ENCODE data around the gene CCNY.
A peak's percentile ranks its signal among the peaks of the same experiment; 100 is the strongest.
"Not testable (repeated sequence)": the region's sequence is repeated elsewhere in the genome, so short reads cannot be mapped to it uniquely, and the experiment has no call there.

CCNY gene

GRCh38 chr10:35535136-35535535 is 198.8 kb downstream of the CCNY start:
- DNase-seq = no peak

DNA sequence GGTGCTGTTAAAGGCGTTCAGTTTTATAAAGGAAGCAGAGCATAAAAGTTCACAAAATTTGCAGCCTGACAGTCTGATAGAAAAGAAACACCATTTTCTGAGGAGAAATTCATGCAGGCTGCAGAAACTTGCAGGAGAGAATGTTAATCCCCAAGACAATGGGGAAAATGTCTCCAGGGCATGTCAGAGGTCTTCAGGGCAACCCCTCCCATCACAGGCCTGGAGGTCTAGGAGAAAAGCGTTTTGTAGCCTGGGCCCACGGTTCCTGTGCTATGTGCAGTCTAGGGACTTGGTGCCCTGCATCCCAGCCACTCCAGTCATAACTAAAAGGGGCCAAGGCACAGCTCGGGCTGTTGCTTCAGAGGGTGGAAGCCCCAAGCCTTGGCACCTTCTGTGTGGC is 200.5 kb downstream of the CCNY start:
- DNase-seq = no peak

- DNase-seq = not testable (repeated sequence)
Observed at GRCh38 chr10:35537925-35538324, 201.6 kb downstream of the CCNY start.

DNA sequence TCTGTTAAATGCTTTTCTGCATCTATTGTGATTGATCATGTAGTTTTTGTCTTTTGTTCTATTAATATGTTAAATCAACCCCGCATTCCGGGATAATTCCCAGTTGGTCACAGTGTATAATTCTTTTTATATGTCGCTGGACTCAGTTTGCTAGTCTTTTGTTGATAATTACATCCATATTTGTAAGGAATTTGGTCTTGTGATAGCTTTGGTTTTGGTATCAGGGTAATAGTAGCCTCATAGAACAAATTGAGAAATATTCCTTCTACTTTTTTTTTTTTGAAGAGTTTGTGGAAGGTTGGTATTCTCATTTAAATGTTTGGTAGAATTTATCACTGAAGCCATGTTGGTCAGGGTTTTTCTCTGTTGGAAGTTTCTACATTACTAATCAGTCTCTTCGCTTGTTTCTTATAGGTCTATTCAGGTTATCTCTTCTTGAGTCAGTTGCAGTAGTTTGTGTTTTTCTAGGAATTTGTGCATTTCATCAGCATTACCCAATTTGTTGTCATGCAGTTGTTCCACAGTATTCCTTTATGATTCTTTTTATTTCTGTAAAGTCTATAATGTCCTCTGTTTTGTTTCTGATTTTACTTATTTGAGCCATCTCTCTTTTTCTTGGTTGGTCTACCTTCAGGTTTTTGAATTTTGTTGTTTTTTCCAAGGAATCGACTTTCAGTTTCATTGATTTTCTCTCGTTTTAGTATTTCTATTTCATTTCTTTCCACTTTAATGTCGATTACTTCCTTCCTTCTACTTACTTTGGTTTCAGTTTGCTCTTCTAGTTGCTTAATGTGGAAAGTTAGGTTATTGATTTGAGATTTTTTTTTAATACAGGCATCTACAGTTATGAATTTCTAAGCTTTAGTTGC is 204.2 kb downstream of the CCNY start:
- no peak for DNase-seq

GRCh38 chr10:35541720-35542119 is 205.4 kb downstream of the CCNY start:
- no peak for DNase-seq

- DNase-seq = no peak
Observed at GRCh38 chr10:35542303-35542702, 206.0 kb downstream of the CCNY start.

DNA sequence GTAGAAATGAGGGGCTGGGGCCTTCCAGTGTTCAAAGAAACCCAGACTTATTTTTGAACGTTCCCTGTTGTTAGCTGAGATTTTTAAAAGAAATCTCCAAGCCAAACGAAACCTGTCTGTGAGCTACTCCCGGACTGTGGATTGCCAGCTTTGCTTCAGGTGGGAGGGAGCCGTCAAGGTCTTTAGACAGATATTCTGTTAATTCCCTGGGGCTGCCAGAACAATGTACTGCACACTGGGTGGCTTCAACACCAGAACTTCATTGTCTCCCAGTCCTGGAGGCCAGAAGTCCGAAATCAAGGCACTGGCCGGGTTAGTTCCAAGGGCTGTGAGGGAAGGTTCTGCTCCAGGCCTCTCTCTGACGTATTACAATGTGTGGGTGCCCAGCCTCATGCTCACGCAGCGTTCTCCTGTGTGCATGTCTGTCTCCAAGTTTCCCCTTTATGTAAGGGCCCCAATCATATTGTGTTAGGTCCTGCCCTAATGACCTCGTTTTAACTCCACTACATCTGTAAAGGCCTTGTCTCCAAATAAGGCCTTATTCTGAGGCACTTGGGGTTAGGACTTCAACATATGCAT is 208.9 kb downstream of the CCNY start:
- no peak for DNase-seq

DNA sequence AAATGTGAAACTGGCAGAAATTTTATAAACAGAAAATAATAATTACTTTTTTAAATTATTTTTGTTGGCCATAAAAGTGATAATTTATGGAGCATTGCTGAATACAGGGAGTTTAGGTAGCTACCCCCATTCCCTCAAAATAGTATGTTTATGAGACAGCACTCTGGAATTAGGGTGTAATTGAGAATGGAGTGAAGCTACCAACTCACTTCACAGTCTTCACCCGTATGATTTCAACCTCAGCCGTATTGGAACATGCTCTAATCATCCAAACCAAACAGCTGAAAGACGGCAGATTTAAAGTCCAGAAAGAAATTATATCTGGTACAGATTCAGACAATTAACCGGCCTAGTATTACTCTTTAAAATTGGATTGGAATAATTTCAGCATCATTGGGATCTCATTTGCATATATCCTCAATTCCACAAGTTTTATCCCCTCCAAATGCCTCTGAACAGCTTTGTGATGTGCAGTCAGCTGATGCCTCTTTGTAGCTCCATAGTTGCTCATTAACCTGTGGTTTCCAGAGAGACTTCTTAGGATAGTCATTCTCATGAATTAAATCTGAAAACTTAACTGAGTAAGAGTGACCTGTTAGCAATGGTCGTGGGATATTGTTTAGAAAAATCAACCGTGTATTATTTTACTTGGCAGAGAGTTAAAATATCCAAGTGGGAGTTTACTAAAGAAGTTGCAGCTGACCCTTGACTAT is 209.7 kb downstream of the CCNY start:
- DNase-seq = no peak

DNA sequence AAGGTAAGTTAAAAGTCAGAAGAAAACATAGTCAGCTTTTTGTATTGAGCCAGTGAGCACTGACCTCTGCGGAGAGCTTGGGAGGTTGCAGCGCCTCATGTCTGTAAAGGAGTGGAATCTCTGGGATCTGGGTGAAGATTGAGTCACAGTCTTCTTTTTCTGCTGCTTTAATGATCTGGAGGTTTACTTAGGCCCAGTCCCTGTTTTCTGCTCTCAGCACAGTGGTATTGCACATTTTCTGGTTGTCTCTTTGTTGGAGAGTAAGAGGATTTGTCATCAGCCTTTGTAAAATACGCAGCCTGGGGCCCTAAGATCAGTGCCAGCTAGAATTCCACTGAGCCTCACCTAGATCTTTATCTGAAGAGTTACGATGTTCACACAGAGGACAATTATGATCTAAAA is 210.5 kb downstream of the CCNY start:
- DNase-seq = no peak

- DNase-seq = no peak
Observed at GRCh38 chr10:35552650-35553342, 216.5 kb downstream of the CCNY start.

DNA sequence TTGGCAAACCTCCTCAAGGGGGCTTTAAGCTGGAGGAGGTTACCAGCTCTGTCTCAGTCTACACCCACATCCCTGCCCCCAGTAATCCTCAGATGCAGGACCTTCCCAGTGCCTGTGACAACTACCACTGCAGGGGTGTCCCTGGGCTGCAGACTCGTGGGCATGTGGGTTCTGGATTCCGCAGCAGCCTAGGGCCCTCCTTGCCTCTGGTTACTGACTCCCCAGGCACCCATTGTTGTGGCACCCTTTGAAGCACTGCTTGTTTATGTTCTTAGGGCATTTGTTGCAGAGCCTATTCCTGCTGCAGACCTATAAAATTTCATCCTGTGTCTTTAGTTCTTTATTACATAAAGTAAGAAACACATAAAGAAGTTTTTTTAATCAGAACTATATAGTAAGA is 217.7 kb downstream of the CCNY start:
- DNase-seq = no peak

DNA sequence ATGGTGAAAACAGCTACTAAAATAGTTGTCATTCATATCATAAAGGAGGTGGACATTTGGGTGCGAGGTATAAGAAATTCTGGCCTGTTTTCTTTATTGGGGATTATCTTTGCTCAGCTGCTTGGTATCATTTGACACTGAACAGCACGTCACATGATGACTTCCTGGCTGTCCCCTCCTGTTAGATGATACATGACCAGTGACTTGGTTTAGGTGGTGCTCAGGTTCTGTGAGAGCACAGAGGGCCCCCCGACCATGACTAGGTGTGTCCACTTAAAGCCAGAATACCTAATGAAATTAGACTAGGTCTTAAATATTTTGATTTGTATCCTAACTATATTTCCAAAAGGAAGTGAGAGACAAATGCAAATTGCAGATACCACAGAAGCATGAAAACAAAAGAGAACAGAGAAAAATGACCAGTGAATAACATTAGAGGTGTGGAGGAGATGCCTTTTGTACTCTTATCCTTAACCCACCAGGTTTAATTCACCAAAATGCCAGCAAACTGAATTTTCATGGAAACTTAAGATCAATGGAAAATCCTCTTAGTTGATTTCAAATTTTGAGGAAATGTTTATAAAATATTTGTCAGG is 218.2 kb downstream of the CCNY start:
- DNase-seq = peak; percentile 20

- no peak for DNase-seq
Observed at GRCh38 chr10:35555962-35556930, 219.9 kb downstream of the CCNY start.

- no peak for DNase-seq
Observed at GRCh38 chr10:35558276-35558675, 222.0 kb downstream of the CCNY start.

DNA sequence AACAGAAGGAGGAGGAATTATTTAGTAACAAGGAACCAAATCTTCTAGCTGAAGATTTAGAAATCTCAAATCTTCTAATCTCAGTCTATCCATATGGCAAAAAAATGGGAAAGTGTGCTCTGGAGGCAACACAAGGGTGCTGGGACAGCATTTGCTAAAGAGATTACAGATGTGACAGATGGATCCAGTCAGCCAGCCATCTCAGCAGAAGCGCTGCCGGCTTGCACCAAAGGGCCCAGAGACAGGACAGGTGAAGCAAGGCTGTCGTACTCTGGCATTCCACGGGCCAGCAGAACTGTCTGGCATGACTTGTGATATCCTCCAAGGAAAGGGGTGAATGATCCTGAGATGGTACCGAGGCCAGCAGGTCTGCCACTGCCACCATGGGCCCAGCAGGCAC is 223.1 kb downstream of the CCNY start:
- DNase-seq = no peak

DNA sequence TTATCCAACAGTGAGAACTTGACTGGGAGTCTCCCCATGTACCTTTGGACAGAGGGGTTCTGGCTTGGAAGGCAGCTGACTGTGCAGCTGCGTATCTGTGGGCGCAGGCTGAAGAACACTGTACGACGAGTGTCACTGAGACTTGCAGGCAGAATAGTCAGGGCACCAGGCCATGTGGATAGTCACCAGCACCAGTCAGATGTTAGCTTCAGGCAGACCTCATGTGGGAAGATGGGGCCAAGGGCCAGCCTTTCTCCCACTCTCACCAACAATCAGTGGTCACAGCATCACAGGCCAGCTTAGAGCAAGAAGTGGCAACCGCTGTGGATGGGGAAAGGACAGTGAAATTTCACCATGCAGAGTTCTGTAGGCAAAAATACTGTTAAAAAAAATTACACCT is 225.4 kb downstream of the CCNY start:
- no peak for DNase-seq

GRCh38 chr10:35562427-35562826 is 226.1 kb downstream of the CCNY start:
- no peak for DNase-seq

DNA sequence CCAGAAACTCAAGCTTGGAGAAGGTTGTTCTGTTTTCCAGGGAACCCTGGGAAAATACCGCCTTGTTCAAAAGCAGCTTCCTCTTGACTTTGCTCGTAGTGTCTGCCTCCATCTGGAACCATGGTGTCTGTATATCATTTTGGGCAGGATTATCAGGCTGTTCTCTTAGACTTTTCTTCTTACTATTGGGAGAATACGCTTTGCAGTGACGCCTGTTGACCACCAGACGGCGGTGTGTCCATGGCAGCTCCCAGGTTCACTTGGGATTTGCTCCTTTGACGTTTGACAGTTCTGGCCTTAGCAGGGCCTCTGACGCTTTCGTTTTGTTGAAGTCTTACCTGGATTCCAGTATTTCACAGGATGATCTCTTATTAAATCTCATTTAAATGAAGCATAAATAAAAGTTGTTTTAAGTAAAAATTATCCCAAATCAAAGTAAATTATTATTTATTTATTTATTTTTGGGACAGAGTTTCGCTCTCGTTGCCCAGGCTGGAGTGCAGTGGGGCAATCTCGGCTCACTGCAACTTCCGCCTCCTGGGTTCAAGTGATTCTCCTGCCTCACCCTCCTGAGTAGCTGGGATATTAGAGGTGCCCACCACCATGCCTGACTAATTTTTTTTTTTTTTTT is 227.1 kb downstream of the CCNY start:
- DNase-seq = peak; percentile 36

DNA sequence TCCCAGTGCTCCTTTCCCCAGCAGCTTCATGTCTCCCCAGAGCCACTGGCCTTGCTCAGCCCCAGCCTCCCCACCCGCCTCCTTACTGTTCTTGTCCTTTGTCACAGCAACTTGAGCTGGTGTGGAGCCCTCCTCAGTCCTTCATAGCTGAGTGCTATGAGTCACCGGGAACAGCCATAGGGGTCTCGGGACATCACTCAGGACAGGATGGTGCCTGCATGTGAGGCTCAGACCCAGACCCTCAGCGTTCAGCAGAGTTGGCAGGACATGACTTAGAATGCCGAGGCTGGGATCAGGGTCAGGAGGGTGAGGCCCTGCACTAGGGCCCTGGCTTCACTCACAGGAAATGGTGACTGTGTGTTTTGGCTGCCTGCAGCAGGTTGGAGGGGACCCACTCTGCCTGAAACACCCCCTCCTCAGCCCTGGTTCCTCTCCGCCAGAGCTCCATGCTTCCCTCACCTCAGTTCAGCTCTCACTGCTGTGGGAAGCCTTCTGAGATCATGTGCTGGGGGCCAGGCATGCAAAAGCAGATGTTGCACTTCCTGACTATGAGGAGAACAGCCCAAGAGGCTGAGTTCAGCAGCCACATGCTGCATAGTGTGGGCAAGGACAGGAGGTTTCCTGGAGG is 228.1 kb downstream of the CCNY start:
- no peak for DNase-seq

- DNase-seq = no peak
Observed at GRCh38 chr10:35565602-35566081, 229.3 kb downstream of the CCNY start.

DNA sequence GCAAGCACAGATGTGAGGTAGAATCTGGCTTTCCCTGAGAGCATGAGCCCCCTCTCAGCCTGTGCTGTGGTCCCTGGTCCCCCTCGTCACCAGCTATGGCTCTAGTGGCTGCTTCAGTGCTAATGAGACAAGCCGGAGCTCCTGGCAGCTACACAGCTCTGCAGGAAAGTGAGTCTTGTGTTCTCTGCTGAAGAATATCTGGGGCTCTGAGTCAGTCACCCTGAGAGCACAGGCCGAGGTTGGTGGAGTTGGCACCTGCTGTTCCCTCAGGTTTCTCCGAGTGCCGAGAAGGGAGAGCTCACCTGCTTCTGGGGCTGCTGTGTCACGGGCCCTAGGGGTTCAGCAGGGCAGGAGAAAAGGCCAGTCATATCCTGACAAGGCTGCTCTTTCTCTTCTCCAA is 231.6 kb downstream of the CCNY start:
- DNase-seq = no peak
